HG03175 (cell line): ENCODE results near the gene PAIP2B.
"Not testable (repeated sequence)": the region's sequence is repeated elsewhere in the genome, so short reads cannot be mapped to it uniquely, and the experiment has no call there.

Experiments
- ATAC-seq: cut with Tn5 transposase; IDR thresholded peaks from one replicate; pipeline ENCODE4 v1.9.1; 2021; ENCODE audit warnings: mild to moderate bottlenecking, moderate library complexity; ENCODE audit not compliant: unreplicated experiment

Gene PAIP2B

DNA sequence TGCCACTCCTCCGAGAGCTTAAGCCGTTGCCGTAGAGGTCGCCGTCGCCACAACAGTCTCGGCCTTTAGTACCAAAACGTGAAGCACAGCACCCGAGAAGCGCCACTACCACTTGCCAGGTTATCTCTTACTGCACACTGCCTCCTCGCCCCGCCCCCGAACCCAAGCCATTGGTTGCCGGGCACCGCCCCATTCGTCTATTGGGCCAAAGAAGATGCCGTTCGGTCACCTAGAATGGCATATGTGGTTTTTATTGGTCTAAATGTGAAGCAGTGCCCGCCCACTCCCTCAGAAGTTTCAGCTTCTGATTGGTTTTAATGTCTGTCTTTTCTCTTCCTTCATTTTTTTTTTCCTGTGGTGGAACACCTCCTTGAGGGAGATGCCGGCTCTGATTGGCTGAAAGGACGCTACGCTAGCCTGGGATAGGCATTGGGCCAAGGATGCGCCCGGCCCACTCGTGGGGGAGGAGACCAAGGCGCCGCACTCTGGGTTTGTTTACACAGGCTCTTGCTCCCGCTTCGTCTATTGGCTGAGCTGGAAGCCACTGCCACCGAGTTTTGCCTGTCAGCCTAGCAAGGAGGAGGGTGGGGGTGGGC lies at the start of gene PAIP2B:
Gene PAIP2B, minus strand, starts transcription at position 139 of the 596 bp plus-strand sequence. CDS start 24,514 bp downstream, outside the sequence.
- ATAC-seq, result peak; percentile 97

DNA sequence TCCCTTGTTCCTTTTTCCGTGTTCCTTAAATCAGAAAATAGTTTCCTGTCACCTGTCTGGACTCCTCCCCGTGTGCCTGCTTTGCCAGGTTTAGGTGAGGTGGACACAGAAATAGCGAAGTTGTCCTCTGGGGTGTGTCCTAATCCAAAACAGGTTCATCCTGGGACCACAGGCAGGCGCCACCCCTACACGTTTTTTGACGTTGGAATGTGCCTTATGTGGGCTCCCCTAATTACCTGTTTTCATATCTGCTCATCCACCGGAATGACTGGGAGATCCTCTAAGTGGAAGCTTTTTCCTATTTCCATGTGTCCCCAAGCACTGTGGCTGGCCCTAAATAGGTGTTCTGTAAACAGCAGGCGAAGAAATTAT lies 49.0 kb upstream of the PAIP2B start:
- no peak for ATAC-seq

DNA sequence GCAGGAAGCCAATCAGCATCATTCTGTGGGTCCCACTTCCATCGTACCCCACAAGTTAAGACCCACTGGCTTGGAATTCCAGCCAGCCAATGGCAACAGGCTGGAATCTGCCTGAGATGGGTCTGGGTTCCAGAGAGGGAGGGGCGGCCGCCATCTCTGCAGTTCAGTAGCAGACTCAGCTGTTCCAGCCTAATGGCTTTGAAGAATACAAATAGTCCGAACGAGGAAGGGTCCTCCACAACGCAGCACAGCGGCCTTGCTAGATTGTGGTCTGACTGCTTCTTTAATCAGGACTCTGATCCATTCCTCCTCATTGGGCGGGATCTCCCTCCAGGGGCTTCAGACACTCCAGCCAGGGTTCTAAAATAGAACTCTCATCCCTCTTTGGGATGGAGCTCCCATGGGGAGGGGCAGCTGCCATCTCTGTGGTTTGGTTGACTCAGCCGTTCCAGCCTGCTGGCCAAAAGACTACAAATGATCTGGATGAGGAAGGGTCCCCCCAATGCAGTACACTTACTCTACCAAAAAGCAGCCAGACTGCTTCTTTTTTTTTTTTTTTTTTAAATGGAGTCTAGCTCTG lies 42.7 kb upstream of the PAIP2B start:
- no peak for ATAC-seq

DNA sequence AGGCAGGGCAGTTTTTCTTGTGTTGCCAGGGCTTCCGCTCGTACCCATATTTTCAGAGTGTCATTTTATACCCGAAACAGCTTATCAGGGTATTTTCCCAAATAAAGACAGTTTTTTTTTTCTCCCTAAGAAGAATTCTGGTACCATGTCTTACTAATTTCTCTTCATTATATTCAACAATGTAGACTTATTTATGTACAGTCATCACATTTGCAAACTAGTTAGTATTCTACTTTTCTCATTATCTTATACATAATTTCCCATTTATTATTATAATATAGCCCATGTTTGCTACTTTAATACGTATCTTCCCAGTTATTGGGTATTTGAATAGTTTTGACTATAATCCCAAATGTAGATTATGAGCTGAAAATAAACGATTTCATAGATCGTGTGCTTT lies 36.5 kb upstream of the PAIP2B start:
- ATAC-seq, result no peak

DNA sequence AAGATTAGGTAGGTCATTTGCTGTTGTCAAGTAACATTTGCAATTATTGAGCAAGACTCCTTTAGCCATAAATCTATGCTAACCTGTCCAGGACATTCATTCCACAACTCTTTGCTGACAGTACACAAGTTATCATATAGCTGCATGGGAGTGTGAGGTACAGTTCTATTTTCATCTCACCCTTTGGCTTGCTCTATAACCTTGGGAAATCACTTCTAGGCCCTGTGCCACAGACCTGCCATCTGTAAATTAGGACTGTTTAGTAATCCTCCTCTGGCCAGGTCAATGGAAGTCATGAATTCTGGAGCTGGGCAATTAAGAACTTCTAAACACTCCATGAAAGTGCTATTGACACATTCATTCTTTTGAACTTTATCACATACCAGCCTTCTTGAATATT lies 34.6 kb upstream of the PAIP2B start:
- ATAC-seq, result no peak

DNA sequence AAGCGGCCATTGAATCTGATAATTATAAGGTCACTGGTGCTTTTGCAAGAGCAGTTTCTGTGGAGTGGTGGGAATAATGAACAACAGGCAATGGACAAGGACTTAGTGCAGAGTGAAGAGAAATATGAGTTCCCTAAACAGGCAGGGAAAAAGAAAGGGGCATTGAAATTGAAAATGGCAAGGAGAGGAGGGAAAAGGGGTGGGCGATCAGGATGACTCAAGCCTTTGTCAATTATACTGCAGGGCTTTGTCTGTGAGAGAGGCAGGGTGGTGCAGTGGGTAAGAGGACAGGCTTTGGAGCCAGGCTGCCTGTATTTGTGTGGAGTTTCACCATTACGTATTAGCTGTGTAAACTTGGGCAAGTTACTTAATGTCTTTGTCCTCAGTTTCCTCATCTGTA lies 29.5 kb upstream of the PAIP2B start:
- no peak for ATAC-seq

DNA sequence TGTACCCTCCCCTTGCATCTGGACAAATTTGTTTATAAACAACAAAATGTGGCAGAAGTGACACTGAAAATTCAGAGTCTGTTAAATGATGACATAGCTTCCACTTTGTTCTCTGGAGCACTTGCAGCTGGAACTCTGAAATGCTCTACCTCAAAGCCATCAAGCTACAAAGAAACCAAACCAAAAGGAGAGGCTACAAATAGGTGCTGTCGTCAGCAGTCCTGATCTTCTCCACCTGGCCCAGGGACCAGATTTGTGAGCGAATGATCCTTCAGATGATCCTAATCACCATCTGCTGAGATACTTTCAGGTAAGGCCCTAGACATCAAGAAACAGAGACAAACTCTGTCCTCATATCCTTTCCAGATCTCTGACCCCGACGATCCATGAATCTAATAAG lies 27.9 kb upstream of the PAIP2B start:
- no peak for ATAC-seq

- ATAC-seq, result no peak
Observed at GRCh38 chr2:71254078-71254477, 27.2 kb upstream of the PAIP2B start.

- ATAC-seq, result no peak
Observed at GRCh38 chr2:71253476-71253875, 26.6 kb upstream of the PAIP2B start.

GRCh38 chr2:71252862-71253261 lies 26.0 kb upstream of the PAIP2B start:
- ATAC-seq, result no peak

DNA sequence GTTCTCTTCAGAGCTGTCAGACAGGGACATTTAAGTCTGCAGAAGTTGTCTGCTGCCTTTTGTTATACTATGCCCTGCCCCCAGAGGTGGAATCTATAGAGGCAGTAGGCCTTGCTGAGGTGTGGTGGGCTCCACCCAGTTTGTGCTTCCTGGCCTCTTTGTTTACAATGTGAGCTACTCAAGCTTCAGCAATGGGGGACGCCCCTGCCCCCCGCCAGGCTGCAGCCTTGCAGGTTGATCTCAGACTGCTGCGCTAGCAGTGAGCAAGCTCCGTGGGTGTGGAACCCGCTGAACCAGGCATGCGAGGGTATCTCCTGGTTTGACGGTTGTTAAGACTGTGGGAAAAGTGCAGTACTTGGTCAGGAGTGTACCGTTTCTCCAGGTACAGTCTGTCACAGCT lies 24.0 kb upstream of the PAIP2B start:
- ATAC-seq, result no peak

DNA sequence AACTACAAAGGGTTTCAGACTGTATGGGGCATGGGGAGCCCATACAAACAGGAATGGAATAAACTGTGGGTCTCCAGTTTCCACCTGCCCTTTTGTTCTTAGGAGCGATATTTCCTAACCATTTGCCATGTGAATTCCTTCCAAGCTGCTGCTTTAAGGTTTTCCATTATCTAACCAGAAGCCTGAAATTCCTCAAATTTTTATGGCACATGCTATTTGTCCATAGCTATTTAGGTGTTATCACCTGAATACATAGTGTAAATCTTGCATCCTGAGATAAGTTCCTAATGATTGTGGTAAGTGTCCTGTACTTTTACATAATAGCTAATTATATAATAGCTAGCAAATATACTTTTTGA lies 17.4 kb upstream of the PAIP2B start:
- ATAC-seq, result no peak

DNA sequence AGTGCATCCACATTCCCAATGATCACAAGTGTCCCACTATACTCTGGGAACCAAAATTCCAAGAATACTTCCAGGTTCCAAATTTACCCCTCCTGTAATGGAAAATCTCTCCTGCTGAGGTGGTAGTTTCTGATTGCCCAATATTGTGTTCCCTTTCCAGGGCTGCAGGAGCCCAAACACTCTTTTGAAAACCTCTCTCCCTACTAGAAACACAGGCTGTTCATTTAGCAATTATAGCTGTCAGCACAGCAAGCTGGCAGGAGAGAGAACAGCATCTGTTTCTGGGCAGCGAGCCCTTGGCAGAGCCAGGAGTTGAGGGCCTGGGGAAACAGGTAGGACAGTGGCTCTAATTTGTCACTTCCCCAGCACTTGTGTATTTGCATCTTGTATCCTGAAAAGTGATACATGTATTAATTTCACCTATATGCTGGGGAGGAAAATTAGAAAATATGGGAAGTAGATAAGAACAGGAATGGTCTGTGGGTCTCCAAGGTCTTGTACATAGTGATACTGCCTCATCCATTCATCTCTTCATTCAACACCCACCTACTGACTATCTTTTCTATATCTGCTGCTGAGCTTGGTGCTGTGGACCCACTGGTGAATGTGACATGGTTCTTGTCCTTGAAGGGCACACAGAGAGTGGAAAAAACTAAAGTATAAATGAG lies 16.9 kb upstream of the PAIP2B start:
- ATAC-seq, result no peak

- ATAC-seq, result no peak
Observed at GRCh38 chr2:71240794-71241193, 13.9 kb upstream of the PAIP2B start.

GRCh38 chr2:71238089-71238488 lies 11.2 kb upstream of the PAIP2B start:
- no peak for ATAC-seq

GRCh38 chr2:71235930-71236587 lies 9.2 kb upstream of the PAIP2B start:
- no peak for ATAC-seq

GRCh38 chr2:71233072-71233471 lies 6.2 kb upstream of the PAIP2B start:
- not testable (repeated sequence) for ATAC-seq

GRCh38 chr2:71226096-71226964 lies 573 bp downstream of the PAIP2B start:
- no peak for ATAC-seq

DNA sequence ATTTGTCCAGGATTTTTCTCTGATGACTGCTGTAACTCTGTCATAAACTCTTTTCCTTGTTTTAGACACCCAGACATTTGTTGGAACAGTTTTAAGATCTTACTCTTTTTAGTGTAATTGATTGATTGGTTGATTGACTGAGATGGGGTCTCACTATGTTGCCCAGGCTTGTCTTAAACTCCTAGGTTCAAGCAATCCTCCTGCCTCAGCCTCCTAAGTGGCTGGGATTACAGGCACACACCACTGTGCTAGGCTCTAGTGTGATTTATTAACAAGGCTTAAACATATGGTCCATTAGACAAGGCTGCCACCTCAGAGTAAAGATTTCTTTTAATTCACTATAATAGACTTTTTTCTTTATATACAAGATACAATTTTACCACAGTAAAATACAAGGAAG lies 2.0 kb downstream of the PAIP2B start:
- no peak for ATAC-seq

- ATAC-seq, result no peak
Observed at GRCh38 chr2:71224457-71224856, 2.4 kb downstream of the PAIP2B start.

DNA sequence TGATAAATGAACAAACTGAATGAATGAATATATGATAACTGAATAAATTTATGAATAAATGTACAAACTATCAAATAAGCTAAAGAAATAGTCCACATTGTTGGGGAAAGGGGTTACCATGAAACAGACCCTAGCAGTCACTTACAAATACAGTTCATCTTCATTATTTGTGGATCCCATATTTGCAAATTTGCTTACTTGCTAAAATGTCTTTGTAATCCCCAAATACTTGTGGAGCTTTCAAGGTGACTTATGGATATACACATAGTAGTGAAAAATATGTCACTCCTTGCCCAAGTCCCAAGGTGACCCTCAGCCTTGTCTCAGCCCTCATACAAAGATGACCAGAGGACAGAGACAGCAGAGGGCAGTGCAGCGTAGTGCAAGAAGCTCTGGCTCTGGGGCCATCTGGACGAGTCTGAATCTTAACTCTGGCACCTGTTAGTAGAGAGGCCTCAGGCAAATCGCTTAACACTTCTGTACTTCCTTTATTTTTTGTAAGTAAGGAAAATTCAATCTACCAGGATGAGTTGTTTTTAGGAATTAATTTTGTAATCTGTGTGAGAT lies 3.1 kb downstream of the PAIP2B start:
- no peak for ATAC-seq
